HK-2 (cell line): ENCODE data around the gene SLC31A1.
"Not testable (repeated sequence)": the region's sequence is repeated elsewhere in the genome, so short reads cannot be mapped to it uniquely, and the experiment has no call there.

Experiments used
- DNase-seq: peaks from one replicate; pipeline ENCODE4 v3.0.0-alpha.2; 2018; ENCODE audit not compliant: unreplicated experiment

The SLC31A1 gene

DNA sequence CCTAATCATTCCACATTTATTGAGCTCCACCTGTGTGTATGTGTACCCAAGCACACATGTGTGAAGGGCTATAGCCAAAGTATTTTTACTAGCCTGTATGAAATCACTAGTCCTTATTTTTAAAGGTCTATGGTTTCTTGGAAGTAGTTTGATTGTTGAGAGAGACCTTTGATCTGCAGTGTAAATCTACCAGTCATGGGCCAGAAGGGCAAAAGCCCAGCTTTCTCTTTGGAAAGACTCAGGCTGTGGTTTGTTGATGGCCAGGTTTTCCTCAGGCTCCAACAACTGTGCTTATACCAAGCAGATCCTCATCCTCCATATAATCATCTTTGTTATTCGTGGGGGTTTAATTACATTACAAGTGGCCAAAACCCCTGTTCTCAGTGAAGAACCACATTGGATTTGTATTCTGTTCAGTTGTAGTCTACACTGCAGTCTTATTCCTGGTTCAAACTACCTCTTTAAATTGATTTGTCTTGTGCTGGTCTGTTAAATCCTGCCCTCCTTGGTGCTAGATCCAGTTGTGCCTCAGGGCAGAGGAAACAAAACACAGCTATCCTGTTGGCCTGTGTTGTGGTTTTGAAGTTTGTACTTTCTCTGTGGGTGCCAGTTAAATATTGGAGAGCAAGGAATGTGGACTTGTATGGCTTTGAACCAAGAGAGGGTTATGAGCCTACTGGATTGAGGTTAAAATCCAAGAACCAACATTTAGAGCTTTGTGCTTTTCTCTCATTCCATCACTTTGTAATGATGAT lies 40.8 kb downstream of the SLC31A1 start:
- DNase-seq = no peak

DNA sequence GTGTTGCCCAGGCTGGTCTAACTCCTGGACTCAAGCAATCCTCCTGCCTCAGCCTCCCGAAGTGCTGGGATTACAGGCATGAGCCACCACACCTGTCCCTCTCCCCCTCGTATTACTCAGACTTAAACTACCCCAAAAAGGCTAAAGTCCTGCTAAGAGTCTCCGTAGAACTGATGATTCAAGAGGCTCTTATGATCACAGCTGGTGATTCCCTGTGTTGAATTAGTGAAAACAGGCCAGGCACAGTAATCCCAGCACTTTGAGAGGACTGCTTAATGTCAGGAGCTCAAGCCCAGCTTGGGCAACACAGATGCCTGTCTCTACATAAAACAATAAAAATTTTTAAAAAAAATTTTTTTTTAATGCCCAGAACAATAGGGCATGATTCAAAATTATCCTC lies 44.8 kb downstream of the SLC31A1 start:
- no peak for DNase-seq

DNA sequence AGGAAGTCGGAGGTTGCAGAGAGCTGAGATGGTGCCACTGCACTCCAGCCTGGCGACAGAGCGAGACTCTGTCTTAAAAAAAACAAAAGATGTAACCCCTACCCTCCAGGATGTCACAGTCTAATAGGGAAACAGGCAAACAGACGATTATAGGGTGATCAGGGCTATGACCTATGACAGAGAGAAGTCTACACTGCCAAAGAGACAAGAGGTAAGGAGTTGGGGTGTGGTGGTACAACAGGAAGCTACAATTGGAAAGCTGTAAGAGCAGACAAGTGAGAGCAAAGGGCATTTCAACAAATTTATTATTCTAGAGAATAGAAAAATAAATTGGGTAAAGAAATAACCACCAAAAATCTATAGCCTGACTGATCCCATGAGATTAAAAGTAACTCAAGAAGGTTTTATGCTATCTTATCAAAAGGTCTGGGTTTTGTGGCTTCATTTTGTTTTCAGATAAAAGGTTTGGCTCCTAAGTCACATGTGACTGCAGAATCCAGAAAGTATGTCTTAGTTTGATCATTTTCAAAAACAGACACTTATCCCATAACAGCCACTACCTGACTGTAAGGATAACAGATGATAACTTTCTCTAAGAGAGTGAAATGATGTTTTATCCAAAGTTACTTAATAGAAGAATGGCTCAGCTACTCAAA lies 46.7 kb downstream of the SLC31A1 start:
- DNase-seq = no peak

DNA sequence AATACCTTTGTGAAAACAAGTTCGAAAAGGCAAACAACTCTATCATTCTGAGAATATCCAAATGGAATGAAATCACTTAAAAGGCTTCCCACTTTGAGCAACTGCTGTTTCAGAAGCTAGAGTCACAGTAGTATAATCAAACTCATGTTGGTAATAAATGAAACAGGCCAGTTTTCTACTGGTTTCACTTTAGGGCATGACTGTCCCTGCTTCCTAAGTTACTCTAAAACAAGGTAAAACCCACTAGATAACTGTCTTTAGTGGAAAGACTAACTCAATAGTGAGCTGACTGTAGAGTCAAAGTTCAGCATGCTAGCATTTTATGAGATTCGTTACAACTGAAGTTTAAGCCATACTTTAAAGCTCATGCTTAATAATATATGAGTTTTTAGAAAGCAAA lies 48.0 kb downstream of the SLC31A1 start:
- no peak for DNase-seq

DNA sequence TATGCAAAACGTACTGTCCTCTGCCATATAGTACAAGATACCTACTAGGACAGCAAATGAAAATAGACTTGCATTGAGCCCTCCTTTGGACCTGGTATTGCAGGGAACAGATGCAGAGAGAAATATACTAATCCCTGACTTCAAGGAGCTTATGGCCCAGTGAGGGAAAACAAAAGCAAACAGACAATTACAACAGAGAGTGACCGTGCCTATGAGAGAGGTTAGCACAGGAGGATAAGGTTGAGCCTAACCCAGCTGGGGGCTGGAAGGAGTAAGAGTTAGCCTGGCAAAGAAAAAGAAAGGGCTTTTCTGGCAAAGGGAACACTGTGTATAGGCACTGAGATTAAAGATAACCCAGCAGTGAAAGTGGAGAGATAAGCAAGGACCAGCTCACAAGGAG lies 48.5 kb downstream of the SLC31A1 start:
- DNase-seq = no peak

DNA sequence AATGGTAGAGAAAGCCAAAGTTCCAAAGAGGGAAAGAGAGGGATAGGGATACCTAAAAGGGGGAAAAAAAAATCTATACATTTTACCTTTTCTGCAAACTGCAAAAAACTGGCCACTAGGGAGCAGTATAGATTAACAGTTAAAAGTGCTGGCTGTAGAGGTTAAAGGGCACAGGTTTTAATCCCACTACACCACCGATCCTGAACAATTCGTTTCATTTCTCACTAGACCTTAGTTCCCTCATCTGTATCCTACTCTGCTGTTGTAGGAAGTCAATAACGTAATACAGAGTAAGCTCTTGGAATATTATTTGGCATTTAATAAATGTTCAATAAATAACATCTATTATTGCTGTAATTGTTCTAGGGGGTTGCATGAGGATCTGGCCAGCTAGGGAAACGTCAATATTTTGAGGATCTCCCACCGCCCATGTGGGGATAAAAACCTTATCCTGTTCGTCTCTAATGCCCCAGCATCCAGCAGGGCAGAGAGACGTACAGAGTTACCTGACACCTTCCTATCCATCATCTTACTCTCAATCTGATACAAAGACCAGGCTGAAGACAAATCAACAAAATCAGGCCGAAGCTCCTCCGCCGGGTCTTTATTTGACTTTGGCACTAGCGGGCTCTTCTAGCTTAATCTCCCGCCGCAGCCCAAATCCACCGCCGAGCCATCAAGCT lies 53.3 kb downstream of the SLC31A1 start:
- DNase-seq = no peak

DNA sequence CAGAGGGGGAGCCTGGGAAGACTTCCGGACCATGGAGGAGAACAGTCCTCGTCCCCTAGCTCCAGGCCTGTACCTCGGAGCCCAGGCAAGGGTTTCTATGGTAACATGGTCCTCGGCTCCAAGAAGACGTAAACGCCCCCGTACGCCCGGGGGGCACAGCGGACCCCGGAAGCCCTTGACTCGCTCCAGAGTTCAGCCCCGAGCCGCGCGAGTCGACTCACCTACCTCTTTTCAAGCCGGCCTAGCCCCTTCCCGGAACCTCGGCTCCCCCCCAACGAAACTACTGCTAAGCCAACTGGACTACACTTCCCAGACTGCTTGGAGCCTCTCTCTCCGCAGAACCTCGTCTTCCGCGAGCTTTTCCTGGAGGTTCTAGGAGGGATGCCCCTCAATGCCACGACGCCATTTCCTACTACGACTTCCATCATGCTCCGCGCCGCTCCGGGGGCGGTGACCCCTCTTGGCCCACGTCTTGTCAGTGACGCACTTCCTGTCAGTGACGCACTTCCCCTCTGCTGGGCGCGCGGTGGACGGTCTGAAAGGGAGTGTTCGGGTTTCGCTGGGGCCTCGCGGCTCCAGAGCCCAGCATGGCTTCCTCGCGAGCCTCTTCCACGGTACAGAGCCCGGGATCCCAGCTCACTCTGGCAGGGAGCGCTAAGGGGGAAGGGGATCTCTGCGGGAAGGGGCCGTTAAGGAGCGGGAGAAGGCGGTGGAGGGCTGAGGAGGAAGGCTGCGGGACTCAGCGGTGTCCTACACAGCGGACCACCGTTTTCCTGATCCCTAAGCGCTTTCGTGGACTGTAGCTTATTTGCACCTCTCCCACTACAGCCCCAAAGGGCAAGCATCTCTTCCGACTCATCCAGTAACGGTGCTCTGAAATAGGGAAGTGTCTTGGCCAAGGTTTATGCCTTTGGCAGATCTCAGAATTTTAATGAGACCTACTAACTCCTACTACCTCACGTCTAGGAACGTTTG lies 54.1 kb downstream of the SLC31A1 start, which contains the start of the genes CDC26 and PRPF4:
Gene CDC26 (minus strand): TSS at position 416 of the 975 bp plus-strand sequence. CDS start 3,065 bp downstream, outside the sequence.
Gene PRPF4 (plus strand): TSS at position 502 of the 975 bp plus-strand sequence. CDS start 86 bp downstream, at position 588.
- peak; percentile 98 for DNase-seq

DNA sequence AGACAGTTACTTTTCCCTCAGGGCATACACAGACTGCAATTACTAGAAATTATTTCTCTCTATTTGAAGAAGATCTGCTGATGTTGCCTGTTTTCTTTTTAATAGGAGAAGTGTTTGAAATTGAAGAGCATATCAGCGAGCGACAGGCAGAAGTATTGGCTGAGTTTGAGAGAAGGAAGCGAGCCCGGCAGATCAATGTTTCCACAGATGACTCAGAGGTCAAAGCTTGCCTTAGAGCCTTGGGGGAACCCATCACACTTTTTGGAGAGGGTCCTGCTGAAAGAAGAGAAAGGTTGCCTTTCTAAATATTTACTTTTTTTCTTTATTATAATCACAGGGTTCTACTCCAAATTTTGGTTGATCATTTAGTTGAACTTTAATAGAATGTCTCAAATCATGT lies 57.5 kb downstream of the SLC31A1 start:
- no peak for DNase-seq

DNA sequence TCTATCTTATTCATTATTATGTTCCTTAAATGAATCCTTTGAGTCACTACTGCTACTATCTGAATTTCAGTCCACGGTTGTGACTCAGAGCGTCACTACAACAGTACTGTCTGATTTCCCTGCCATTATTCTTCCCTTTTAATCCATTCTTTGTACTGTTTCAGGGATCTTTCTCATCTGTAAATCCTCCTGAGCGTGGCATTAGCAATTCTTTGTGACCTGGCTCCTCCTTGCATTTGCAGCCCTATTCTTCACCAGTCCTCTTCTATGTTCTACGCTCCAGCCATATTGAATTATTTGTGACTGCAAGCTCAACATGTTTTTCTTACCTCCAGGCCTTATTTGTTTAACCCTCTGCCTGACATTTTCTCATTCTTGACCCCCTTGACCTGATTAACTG lies 60.0 kb downstream of the SLC31A1 start:
- DNase-seq = no peak

DNA sequence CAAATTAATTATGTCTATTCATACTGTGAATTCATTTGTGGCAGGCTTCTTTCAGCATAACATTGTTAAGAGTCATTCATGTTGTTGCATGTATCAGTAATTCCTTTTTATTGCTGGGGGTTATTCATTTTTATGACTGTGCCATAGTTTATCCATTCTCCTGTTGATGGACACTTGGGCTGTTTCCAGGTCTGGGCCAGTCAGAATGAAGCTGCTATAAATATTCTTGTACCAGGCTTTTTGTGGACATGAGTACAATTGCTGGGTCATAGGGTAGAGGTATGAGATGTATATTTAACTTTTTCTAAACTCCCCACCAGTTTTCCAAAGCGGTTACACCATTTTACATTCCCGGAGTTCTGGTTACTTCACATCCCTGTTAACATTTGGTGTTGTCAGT lies 67.7 kb downstream of the SLC31A1 start:
- no peak for DNase-seq

DNA sequence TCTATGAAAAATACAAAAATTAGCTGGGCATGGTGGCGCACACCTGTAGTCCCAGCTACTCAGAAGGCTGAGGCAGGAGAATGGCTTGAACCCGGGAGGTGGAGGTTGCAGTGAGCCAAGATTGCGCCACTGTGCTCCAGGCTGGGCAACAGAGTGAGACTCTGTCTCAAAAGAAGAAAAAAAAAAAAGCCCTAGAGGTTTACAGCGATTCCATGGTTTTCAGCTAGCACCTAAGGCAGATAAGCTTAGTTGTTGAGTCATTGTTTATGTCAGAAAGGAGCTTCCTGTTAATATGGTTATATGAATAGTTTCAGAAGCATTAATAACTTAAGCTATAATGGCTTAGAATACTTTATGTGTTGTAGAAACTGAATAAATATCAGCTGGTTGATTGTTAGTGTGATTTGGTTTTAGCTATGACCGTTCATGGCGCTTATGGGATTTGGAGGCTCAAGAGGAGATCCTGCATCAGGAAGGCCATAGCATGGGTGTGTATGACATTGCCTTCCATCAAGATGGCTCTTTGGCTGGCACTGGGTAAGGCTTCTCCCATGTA lies 68.8 kb downstream of the SLC31A1 start:
- DNase-seq = no peak

DNA sequence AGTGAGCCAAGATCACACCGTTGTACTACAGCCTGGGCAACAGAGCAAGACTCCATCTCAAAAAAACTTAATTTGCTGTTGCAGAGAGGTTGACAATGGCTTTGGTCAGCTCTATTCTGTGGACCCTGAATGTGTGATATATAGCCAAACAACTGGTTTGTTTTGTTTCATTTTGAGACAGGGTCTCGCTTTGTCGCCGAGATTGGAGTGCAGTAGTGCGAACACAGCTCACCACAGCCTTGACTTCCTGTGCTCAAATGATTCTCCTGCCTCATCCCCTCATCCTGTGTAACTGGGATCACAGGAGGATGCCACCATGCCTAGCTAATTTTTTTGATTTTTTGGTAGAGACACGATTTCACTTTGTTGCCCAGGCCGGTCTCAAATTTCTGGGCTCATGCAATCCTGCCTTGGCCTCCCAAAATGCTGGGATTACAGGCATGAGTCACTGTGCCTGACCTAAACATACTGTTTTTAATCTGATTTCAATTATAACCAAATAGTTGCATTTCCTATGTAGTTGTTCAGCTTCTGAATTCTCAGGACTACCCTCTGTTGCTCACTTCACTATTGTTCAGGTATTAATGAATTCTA lies 72.0 kb downstream of the SLC31A1 start:
- no peak for DNase-seq

DNA sequence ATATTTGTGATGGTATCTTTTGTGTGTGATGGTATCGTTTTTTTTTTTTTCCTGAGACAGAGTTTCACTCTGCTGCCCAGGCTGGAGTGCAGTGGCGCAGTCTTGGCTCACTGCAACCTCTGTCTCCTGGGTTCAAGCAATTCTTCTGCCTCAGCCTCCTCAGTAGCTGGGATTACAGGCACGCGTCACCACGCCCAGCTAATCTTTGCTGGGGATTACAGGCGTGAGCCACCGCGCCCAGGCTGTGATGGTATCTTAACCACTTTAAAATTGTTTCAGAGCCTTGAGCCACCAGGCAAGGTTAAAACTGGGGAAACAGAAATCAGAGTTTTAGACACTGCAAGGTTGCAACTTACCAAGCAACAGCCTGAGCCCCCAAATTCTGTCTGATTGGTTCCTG lies 74.9 kb downstream of the SLC31A1 start:
- DNase-seq = not testable (repeated sequence)

DNA sequence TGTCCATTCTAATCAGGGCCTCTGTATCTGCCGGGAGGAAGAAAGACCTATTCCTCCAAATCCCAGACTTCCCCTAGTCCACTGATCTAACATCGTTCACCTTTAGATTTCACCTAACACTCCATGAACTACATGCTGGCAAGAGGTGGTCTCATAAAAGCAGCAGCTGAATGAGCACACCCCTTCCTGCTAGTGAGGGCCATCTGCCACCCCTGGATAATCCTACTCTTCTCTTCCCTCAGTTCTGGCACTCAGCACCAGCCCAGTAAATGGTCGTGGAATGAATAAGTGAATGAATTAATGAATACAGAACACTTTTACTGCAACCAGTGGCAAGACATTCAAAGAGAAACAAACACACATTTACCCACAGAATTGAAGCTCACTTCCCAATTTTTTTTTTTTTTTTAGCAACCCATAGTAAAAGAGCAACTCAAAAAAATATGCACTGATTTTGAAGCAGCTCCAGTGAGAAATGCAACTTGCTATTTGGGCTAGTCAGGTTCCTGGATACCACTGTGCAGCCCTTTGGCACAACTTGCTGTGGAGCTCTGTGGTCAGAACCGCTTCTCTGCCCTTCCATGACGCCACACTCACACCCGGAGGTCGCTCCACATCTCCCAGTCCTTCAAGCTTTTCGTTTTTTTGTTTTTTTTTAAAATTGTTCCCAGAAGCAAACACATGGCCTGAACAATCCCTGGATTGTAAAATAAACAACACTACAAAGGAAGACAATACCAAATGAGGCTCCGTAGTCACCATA lies 75.6 kb downstream of the SLC31A1 start:
- DNase-seq = no peak

DNA sequence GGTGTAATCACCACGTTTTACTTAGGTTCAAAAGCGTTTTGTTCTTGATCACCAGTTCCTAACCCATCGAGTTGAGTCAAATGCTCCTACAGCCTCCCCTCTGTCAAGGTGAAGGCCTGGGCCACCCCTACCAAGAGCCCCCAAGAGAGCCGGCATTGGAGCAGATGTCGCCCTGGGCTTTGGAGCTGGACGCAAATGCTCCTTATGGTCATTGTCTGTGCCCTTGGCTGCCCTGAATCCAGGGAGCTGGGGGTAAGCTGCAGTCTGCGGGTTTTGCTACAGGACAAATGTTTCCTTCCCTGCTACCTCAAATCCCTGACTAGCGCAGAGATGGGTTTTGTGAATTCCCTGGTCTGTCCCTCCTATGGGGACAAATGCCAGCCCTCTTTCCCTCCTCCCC lies 77.0 kb downstream of the SLC31A1 start:
- DNase-seq = no peak

DNA sequence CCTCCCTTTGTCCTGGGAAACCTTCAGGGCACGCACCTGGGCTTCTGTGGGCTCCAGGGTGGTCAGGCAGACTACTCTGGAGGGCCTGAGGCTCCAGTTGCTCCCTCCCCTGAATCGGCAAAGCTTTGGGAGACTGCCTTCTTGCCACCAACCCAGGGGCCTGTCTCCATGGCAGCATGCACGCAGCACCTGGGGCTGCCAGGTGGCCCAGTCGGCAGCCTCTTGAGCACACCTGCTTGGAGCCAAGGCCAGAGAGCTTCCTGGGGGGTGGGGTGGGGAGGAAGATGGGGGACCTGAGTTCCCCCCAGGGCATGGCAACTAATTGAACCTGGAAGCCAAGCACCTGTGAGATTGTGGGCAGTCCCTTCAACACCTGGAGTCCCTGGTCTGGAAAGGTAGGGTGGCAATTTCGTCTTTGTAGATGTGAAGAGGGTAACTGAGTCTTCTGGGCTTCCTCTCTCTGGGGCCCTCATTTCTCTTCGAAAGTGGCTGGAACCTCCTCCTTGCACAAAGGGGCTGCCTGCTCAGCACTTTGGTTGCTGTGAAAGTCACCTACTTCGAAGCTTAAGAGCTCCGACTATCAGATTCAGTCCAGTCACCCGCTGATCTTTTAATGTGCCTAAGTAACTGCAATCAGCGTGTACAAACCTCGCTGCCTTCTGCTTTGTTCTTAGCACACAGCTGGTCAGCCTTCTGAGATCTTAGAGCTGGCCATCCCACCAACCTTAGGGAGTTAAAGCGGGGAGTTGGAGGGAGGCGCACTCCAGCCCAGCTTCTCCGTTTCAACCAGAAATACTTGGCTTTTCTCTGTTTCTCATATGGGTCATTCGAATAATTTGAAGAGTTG lies 77.8 kb downstream of the SLC31A1 start:
- DNase-seq = no peak

DNA sequence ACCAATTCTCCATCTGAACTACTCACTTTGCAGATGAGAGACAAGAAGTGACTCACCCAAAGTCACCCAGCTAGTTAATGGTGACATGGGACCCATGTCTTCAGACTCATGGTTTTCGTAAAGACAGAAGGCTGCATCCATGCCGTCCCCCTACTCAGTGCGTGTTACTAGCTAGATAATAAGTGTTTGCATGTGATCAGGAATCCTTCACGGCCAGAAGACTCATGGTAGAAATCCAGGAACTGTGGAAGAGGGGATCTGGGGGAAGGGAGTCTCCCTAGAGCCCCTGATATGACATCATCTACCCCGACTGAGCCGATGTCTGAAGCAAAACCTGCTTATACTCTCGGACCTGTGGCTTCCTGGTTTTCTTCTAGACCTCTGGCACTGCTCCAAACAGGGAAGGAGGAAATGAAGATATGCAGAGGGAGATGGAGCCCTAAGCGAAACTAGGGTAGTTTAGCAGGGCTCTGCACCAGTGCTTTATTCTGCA lies 78.5 kb downstream of the SLC31A1 start:
- DNase-seq = no peak

DNA sequence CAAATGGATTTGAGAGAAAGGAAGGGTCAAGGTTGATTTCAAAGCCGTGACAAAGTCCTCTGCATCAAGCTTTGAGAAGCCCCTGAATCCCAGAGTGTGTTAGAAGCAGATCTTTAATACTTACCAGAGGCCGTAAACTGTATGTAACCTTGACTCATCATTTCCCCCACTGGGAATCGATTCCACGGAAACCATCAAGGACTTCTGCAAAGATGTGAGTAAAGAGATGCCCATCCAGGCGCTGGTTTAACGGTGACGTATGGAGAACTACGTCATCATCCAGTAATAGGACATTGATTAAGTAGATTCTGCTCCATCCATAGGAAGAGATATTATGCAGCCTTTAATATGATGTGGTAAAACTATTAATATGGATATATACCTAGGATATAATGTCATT lies 80.2 kb downstream of the SLC31A1 start:
- DNase-seq = no peak
